HG03108 (cell line): ENCODE data around the gene ZNF540.
A peak's percentile ranks its signal among the peaks of the same experiment; 100 is the strongest.
"Not testable (repeated sequence)": the region's sequence is repeated elsewhere in the genome, so short reads cannot be mapped to it uniquely, and the experiment has no call there.

ENCODE experiments used
- ATAC-seq: cut with Tn5 transposase; IDR thresholded peaks from one replicate; pipeline ENCODE4 v1.9.1; 2021; ENCODE audit warnings: moderate library complexity; ENCODE audit not compliant: unreplicated experiment

Gene ZNF540

GRCh38 chr19:37594304-37594981, at the start of gene ZNF540, which contains the start of gene ZNF571:
TSS of gene ZNF540 (plus strand) at chr19:37594876. CDS start at chr19:37598448, 3,572 bp downstream.
TSS of gene ZNF571 (minus strand) at chr19:37594792. CDS start at chr19:37586676, 8,116 bp downstream.
- ATAC-seq = peak; percentile 94

GRCh38 chr19:37551129-37551993, 43.3 kb upstream of the ZNF540 start:
- ATAC-seq = no peak

GRCh38 chr19:37563518-37563917, 31.2 kb upstream of the ZNF540 start:
- no peak for ATAC-seq

- no peak for ATAC-seq
These were observed 29.9 kb upstream of the ZNF540 start for GRCh38 chr19:37564624-37565369.

- ATAC-seq = no peak
These were observed 29.4 kb upstream of the ZNF540 start for GRCh38 chr19:37565370-37565669.

- no peak for ATAC-seq
These were observed 22.5 kb upstream of the ZNF540 start for GRCh38 chr19:37572203-37572602.

- ATAC-seq = no peak
These were observed 11.3 kb upstream of the ZNF540 start for GRCh38 chr19:37583340-37583739.

- peak; percentile 18 for ATAC-seq
These were observed 726 bp upstream of the ZNF540 start for GRCh38 chr19:37593996-37594303.

- ATAC-seq = peak; percentile 23
These were observed 306 bp downstream of the ZNF540 start for GRCh38 chr19:37594982-37595382.

GRCh38 chr19:37635076-37636056, 40.7 kb downstream of the ZNF540 start:
- no peak for ATAC-seq

- no peak for ATAC-seq
These were observed 59.4 kb downstream of the ZNF540 start for GRCh38 chr19:37654118-37654517.

GRCh38 chr19:37654629-37655300, 60.1 kb downstream of the ZNF540 start:
- peak; percentile 23 for ATAC-seq

- ATAC-seq = peak; percentile 55
These were observed 60.6 kb downstream of the ZNF540 start, which contains the start of gene ZFP30 for GRCh38 chr19:37655301-37655688. TSS of gene ZFP30 (minus strand) at chr19:37655465. CDS start at chr19:37647822, 7,643 bp downstream.

GRCh38 chr19:37655689-37656371, 61.2 kb downstream of the ZNF540 start:
- ATAC-seq = peak; percentile 62

GRCh38 chr19:37657157-37657556, 62.5 kb downstream of the ZNF540 start:
- not testable (repeated sequence) for ATAC-seq
